Activated naive CD8-positive, alpha-beta T cell treated with anti-CD3 and anti-CD28 coated beads, Interleukin-2, amount 10 ng/mL, durations not matched to agents 7 days and 5 days (primary cell): ENCODE data around the gene ANK3. TPM values are rescaled to one million over a fixed set of nuclear protein-coding genes. Genes with fewer than 3 reads are reported as not detected.
"Not testable (repeated sequence)": the region's sequence is repeated elsewhere in the genome, so short reads cannot be mapped to it uniquely, and the experiment has no call there.

Experiments used
- ATAC-seq: fragments of 150-1000 bp; cut with Tn5 transposase; one replicate; pipeline ENCODE4 v1.10.0; 2021; ENCODE audit warnings: low read depth, moderate library complexity
- POLR2A ChIA-PET: fragments of 350-600 bp; sonication (Branson Sonifier 250); formaldehyde crosslinking; loops from one replicate; lab custom pipeline; 2021; ENCODE audit warnings: antibody characterized with exemption; lab: Charles Lee
- DNase-seq: peaks from one replicate; pipeline ENCODE4 v3.0.0; 2021
- H3K27ac Mint-ChIP-seq: one replicate; pipeline ENCODE4 v1.8.0; 2022; ENCODE audit warnings: mild to moderate bottlenecking, mixed read lengths
- H3K27me3 Mint-ChIP-seq: one replicate; pipeline ENCODE4 v1.8.0; 2022; ENCODE audit warnings: mild to moderate bottlenecking, moderate library complexity, mixed read lengths
- H3K36me3 Mint-ChIP-seq: one replicate; pipeline ENCODE4 v1.8.0; 2021; ENCODE audit warnings: mild to moderate bottlenecking, mixed read lengths
- H3K4me1 Mint-ChIP-seq: one replicate; pipeline ENCODE4 v1.8.0; 2021; ENCODE audit warnings: mixed read lengths
- H3K4me3 Mint-ChIP-seq: one replicate; pipeline ENCODE4 v1.8.0; 2022; ENCODE audit warnings: mild to moderate bottlenecking, moderate library complexity, mixed read lengths
- H3K9me3 Mint-ChIP-seq: one replicate; pipeline ENCODE4 v1.8.0; 2021; ENCODE audit warnings: mixed read lengths
- total RNA-seq, 2 experiments: library from RNA; stranded (reverse); gene quantifications; one replicate each; pipeline ENCODE4 v1.2.3, GENCODE V29; 2021

The ANK3 gene
- total RNA-seq, 2 experiments from 2014 or later, result 3.6 to 4.8 TPM

GRCh38 chr10:60295028-60295937, 94.4 kb downstream of the ANK3 start:
- Mint-ChIP-seq H3K27me3 (peaks cover 3% of the 10 kb centered on the region), H3K4me1 (no peaks in the 10 kb centered on the region), H3K36me3 (no peaks in the 10 kb centered on the region), H3K9me3 (no peaks in the 10 kb centered on the region), H3K4me3 (no peak overlapping the region), H3K27ac (no peak overlapping the region)
- DNase-seq (no peak), ATAC-seq (no peak)
- POLR2A ChIA-PET, result no interaction called here

GRCh38 chr10:60293581-60294175, 96.0 kb downstream of the ANK3 start:
- DNase-seq, result no peak
- H3K9me3 Mint-ChIP-seq, result no peaks in the 10 kb centered on the region
- POLR2A ChIA-PET, result no interaction called here
- H3K27ac Mint-ChIP-seq, result no peak overlapping the region
- H3K27me3 Mint-ChIP-seq, result peaks cover 5% of the 10 kb centered on the region
- H3K4me1 Mint-ChIP-seq, result no peaks in the 10 kb centered on the region
- H3K4me3 Mint-ChIP-seq, result no peak overlapping the region
- no peak for ATAC-seq
- H3K36me3 Mint-ChIP-seq, result no peaks in the 10 kb centered on the region

GRCh38 chr10:60292998-60293397, 96.7 kb downstream of the ANK3 start:
- ATAC-seq (no peak), DNase-seq (no peak)
- no peaks in the 10 kb centered on the region for H3K4me1 Mint-ChIP-seq
- no peak overlapping the region for H3K4me3 Mint-ChIP-seq
- no peaks in the 10 kb centered on the region for H3K9me3 Mint-ChIP-seq
- H3K36me3 Mint-ChIP-seq, result no peaks in the 10 kb centered on the region
- POLR2A ChIA-PET, result no interaction called here
- no peak overlapping the region for H3K27ac Mint-ChIP-seq
- peaks cover 5% of the 10 kb centered on the region for H3K27me3 Mint-ChIP-seq

GRCh38 chr10:60292536-60292935, 97.1 kb downstream of the ANK3 start:
- ATAC-seq, H3K36me3 Mint-ChIP-seq, H3K27ac Mint-ChIP-seq, H3K4me1 Mint-ChIP-seq, H3K9me3 Mint-ChIP-seq, H3K4me3 Mint-ChIP-seq, POLR2A ChIA-PET, DNase-seq, H3K27me3 Mint-ChIP-seq: not testable (repeated sequence)

GRCh38 chr10:60291344-60291930, 98.2 kb downstream of the ANK3 start:
- ATAC-seq (no peak), DNase-seq (no peak)
- H3K4me1 Mint-ChIP-seq, result no peaks in the 10 kb centered on the region
- H3K36me3 Mint-ChIP-seq, result no peaks in the 10 kb centered on the region
- no peaks in the 10 kb centered on the region for H3K9me3 Mint-ChIP-seq
- H3K27me3 Mint-ChIP-seq, result peaks cover 5% of the 10 kb centered on the region
- POLR2A ChIA-PET, result no interaction called here
- no peak overlapping the region for H3K4me3 Mint-ChIP-seq
- H3K27ac Mint-ChIP-seq, result no peak overlapping the region

- Mint-ChIP-seq H3K4me1 (no peaks in the 10 kb centered on the region), H3K36me3 (no peaks in the 10 kb centered on the region), H3K27me3 (peaks cover 5% of the 10 kb centered on the region), H3K4me3 (no peak overlapping the region), H3K27ac (no peak overlapping the region), H3K9me3 (no peaks in the 10 kb centered on the region)
- POLR2A ChIA-PET, result no interaction called here
- no peak for DNase-seq
- no peak for ATAC-seq
These were observed 99.1 kb downstream of the ANK3 start for GRCh38 chr10:60290558-60290957.

GRCh38 chr10:60289800-60290199, 99.9 kb downstream of the ANK3 start:
- DNase-seq (no peak), ATAC-seq (no peak)
- POLR2A ChIA-PET, result no interaction called here
- Mint-ChIP-seq H3K36me3 (no peaks in the 10 kb centered on the region), H3K27ac (no peak overlapping the region), H3K9me3 (no peaks in the 10 kb centered on the region), H3K4me1 (no peaks in the 10 kb centered on the region), H3K27me3 (peaks cover 5% of the 10 kb centered on the region), H3K4me3 (no peak overlapping the region)

- DNase-seq (no peak), ATAC-seq (no peak)
- Mint-ChIP-seq H3K27ac (no peak overlapping the region), H3K36me3 (no peaks in the 10 kb centered on the region), H3K4me3 (no peak overlapping the region), H3K4me1 (no peaks in the 10 kb centered on the region), H3K27me3 (peaks cover 5% of the 10 kb centered on the region), H3K9me3 (no peaks in the 10 kb centered on the region)
- POLR2A ChIA-PET, result no interaction called here
These were observed 101.4 kb downstream of the ANK3 start for GRCh38 chr10:60288256-60288655.

GRCh38 chr10:60286559-60286958, 103.1 kb downstream of the ANK3 start:
- peaks cover 4% of the 10 kb centered on the region for H3K27me3 Mint-ChIP-seq
- no peaks in the 10 kb centered on the region for H3K4me1 Mint-ChIP-seq
- DNase-seq (no peak), ATAC-seq (no peak)
- H3K36me3 Mint-ChIP-seq, result no peaks in the 10 kb centered on the region
- H3K27ac Mint-ChIP-seq, result no peak overlapping the region
- POLR2A ChIA-PET, result no interaction called here
- no peak overlapping the region for H3K4me3 Mint-ChIP-seq
- H3K9me3 Mint-ChIP-seq, result no peaks in the 10 kb centered on the region

GRCh38 chr10:60283397-60283796, 106.3 kb downstream of the ANK3 start:
- no peak for ATAC-seq
- no peaks in the 10 kb centered on the region for H3K9me3 Mint-ChIP-seq

GRCh38 chr10:60282771-60283353, 106.8 kb downstream of the ANK3 start:
- no peak for DNase-seq
- Mint-ChIP-seq H3K9me3 (no peaks in the 10 kb centered on the region), H3K27me3 (no peaks in the 10 kb centered on the region), H3K27ac (no peak overlapping the region), H3K4me1 (no peaks in the 10 kb centered on the region), H3K36me3 (no peaks in the 10 kb centered on the region), H3K4me3 (no peak overlapping the region)
- POLR2A ChIA-PET, result no interaction called here
- ATAC-seq, result no peak

More at GRCh38 chr10:60283397-60283796, 106.3 kb downstream of the ANK3 start:
- H3K27ac Mint-ChIP-seq, result no peak overlapping the region
- POLR2A ChIA-PET, result no interaction called here
- H3K4me3 Mint-ChIP-seq, result no peak overlapping the region
- no peaks in the 10 kb centered on the region for H3K27me3 Mint-ChIP-seq
- no peaks in the 10 kb centered on the region for H3K36me3 Mint-ChIP-seq
- no peaks in the 10 kb centered on the region for H3K4me1 Mint-ChIP-seq
- no peak for DNase-seq

- no peak overlapping the region for H3K27ac Mint-ChIP-seq
- H3K4me1 Mint-ChIP-seq, result no peaks in the 10 kb centered on the region
- H3K9me3 Mint-ChIP-seq, result no peaks in the 10 kb centered on the region
- H3K4me3 Mint-ChIP-seq, result no peak overlapping the region
- H3K36me3 Mint-ChIP-seq, result no peaks in the 10 kb centered on the region
- no peak for ATAC-seq
- no peaks in the 10 kb centered on the region for H3K27me3 Mint-ChIP-seq
- DNase-seq, result no peak
- POLR2A ChIA-PET, result no interaction called here
These were observed 107.8 kb downstream of the ANK3 start for GRCh38 chr10:60281792-60282353.

- Mint-ChIP-seq H3K27ac (no peak overlapping the region), H3K27me3 (no peaks in the 10 kb centered on the region), H3K4me3 (no peak overlapping the region), H3K9me3 (no peaks in the 10 kb centered on the region), H3K36me3 (no peaks in the 10 kb centered on the region), H3K4me1 (no peaks in the 10 kb centered on the region)
- DNase-seq, result no peak
- ATAC-seq, result no peak
- POLR2A ChIA-PET, result no interaction called here
These were observed 108.3 kb downstream of the ANK3 start for GRCh38 chr10:60281331-60281730.
